ENCODE data around the gene TTYH3. TPM values are rescaled to one million over a fixed set of nuclear protein-coding genes. Genes with fewer than 3 reads are reported as not detected.

Gene TTYH3
- total and polyA plus RNA-seq, 9 of the 15 experiments (the other 6 are each of a cell fraction or from before 2014, with no cell fraction given), result 0.01 to 5.5 (median 1.1) TPM

- TF ChIP-seq HINFP (tag; conservative IDR thresholded peaks at IDR 0.05; ENCODE audit: low read depth) (no peak), KAT8 (IDR thresholded peaks at IDR 0.05; ENCODE audit: low read depth) (no peak), ZNF79 (CRISPR knock-in tag; IDR thresholded peaks at IDR 0.05; ENCODE audit: low read depth) (no peak), ZBTB40 (IDR thresholded peaks at IDR 0.05) (no peak), ZBTB40 (CRISPR knock-in tag; IDR thresholded peaks at IDR 0.05) (no peak), RFX5 (IDR thresholded peaks at IDR 0.05; ENCODE audit: low read depth, low read length) (no peak), CREM (IDR thresholded peaks at IDR 0.05; ENCODE audit: low read depth) (peak; percentile 56; the same call in 1 of the 2 replicates)
These were observed 77.9 kb downstream of the TTYH3 start (continued) for GRCh38 chr7:2709553-2710285.
